H1 (cell line): ENCODE data around the gene ELAPOR2.

ENCODE experiments used
- ZNF274 ChIP-seq: IDR thresholded peaks from 2 replicates; pipeline ENCODE4 v1.7.0; 2012; ENCODE audit warnings: low read length, borderline replicate concordance; ENCODE audit errors: extremely low read depth
- TF ChIP-seq, protein P1 (sequence below), 3 experiments: IDR thresholded peaks; 1 replicate in 2 of 3; 2 replicates in 1 of 3; pipeline versions ENCODE4 v1.5.1 to v1.6.1; 2011; ENCODE audit warnings: low read length in 3 of 3, mild to moderate bottlenecking in 3 of 3, inconsistent platforms in 2 of 3, low read depth in 1 of 3, moderate library complexity in 1 of 3; ENCODE audit not compliant: insufficient read depth in 1 of 3; ENCODE audit errors: control extremely low read depth in 1 of 3

DNA sequence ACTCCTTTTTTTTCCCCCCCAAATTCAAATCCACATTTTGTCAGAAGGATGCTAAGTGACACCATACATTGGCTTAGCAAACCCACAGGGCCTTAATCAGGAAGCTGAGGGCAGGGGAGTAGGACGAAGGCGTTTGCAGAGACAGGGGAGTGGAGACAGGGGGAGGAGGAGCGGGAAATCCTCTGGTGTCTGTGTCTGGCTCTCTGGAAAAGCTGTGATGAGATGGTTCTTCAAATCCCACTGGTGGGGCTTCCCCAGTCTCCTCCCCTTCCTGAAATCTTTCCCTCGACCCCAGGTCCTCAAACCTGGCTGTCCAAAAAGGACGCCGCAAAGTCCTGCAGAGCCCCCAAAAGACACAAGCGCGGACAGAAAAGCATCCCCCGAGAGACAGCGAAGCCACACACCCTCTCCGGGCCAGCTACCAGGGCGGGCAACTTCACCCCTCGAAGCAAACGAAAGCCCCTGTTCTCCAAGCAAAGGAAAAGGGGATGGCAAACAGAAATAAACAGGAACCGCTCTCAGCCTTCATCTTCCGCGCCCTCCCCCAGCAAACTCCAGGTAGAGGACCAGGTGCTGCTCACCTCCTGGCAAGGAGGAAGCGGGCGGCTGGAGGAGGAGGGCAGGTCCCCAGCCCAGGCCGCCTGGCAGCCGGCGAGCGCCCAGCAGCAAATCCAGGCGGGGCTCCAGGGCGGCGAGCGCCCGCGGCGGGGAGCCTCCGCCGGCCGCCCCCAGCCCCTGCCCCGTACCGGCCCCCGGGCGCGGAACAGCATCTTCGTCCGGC, 520 bp downstream of the ELAPOR2 start:
- TF ChIP-seq ZNF274, result no peak
- TF ChIP-seq, protein P1, sequence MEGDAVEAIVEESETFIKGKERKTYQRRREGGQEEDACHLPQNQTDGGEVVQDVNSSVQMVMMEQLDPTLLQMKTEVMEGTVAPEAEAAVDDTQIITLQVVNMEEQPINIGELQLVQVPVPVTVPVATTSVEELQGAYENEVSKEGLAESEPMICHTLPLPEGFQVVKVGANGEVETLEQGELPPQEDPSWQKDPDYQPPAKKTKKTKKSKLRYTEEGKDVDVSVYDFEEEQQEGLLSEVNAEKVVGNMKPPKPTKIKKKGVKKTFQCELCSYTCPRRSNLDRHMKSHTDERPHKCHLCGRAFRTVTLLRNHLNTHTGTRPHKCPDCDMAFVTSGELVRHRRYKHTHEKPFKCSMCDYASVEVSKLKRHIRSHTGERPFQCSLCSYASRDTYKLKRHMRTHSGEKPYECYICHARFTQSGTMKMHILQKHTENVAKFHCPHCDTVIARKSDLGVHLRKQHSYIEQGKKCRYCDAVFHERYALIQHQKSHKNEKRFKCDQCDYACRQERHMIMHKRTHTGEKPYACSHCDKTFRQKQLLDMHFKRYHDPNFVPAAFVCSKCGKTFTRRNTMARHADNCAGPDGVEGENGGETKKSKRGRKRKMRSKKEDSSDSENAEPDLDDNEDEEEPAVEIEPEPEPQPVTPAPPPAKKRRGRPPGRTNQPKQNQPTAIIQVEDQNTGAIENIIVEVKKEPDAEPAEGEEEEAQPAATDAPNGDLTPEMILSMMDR (IDR thresholded peaks at IDR 0.05; ENCODE audit: control extremely low read depth in 1 of 3, insufficient read depth in 1 of 3, low read depth in 1 of 3, low read length in 3 of 3), result no peak
